Effector memory CD8-positive, alpha-beta T cell (primary cell): ENCODE results near the gene CBFB.

Experiments
- ATAC-seq: fragments of 150-1000 bp; cut with Tn5 transposase; replicated peaks from 2 replicates; pipeline ENCODE4 v1.10.0; 2021; ENCODE audit warnings: mild to moderate bottlenecking, moderate library complexity
- DNase-seq, 3 experiments: peaks; one replicate each; pipeline ENCODE4 v3.0.0; 2021
- H3K27ac Mint-ChIP-seq, 2 donors: one replicate each; pipeline ENCODE4 v1.8.0; 2022; ENCODE audit warnings: mild to moderate bottlenecking in 2 of 2, mixed read lengths in 2 of 2, moderate library complexity in 2 of 2
- H3K27me3 Mint-ChIP-seq, 2 donors: one replicate each; pipeline ENCODE4 v1.8.0; 2022; ENCODE audit warnings: mixed read lengths in 2 of 2
- H3K36me3 Mint-ChIP-seq: one replicate; pipeline ENCODE4 v1.8.0; 2022; ENCODE audit warnings: mild to moderate bottlenecking, moderate library complexity, mixed read lengths; ENCODE audit not compliant: insufficient read depth
- H3K4me1 Mint-ChIP-seq, 2 donors: one replicate each; pipeline ENCODE4 v1.8.0; 2022; ENCODE audit warnings: low read depth in 2 of 2, mixed read lengths in 2 of 2
- H3K4me3 Mint-ChIP-seq, 2 donors: one replicate each; pipeline ENCODE4 v1.8.0; 2022; ENCODE audit warnings: mild to moderate bottlenecking in 2 of 2, mixed read lengths in 2 of 2, moderate library complexity in 2 of 2
- H3K9me3 Mint-ChIP-seq, 2 donors: one replicate each; pipeline ENCODE4 v1.8.0; 2022; ENCODE audit warnings: mixed read lengths in 2 of 2

The CBFB gene

GRCh38 chr16:67009158-67009557 is 19.8 kb upstream of the CBFB start:
- Mint-ChIP-seq H3K4me1 (peaks cover 0 to 2% of the 10 kb centered on the region in 2 donors), H3K9me3 (no peaks in the 10 kb centered on the region), H3K27me3 (peaks cover 0 to 9% of the 10 kb centered on the region in 2 donors), H3K4me3 (no peak overlapping the region), H3K27ac (no peak overlapping the region), H3K36me3 (peaks cover 8% of the 10 kb centered on the region)
- no peak for DNase-seq
- no peak for ATAC-seq

GRCh38 chr16:67011274-67011673 is 17.7 kb upstream of the CBFB start:
- no peaks in the 10 kb centered on the region for H3K9me3 Mint-ChIP-seq
- H3K27me3 Mint-ChIP-seq, result peaks cover 0 to 9% of the 10 kb centered on the region in 2 donors
- H3K27ac Mint-ChIP-seq, result peak overlapping the region in 1 of 2 donors; percentile 5
- ATAC-seq (no peak), DNase-seq (no peak)
- H3K4me3 Mint-ChIP-seq, result no peak overlapping the region
- H3K36me3 Mint-ChIP-seq, result peaks cover 8% of the 10 kb centered on the region
- H3K4me1 Mint-ChIP-seq, result peaks cover 0 to 6% of the 10 kb centered on the region in 2 donors

DNA sequence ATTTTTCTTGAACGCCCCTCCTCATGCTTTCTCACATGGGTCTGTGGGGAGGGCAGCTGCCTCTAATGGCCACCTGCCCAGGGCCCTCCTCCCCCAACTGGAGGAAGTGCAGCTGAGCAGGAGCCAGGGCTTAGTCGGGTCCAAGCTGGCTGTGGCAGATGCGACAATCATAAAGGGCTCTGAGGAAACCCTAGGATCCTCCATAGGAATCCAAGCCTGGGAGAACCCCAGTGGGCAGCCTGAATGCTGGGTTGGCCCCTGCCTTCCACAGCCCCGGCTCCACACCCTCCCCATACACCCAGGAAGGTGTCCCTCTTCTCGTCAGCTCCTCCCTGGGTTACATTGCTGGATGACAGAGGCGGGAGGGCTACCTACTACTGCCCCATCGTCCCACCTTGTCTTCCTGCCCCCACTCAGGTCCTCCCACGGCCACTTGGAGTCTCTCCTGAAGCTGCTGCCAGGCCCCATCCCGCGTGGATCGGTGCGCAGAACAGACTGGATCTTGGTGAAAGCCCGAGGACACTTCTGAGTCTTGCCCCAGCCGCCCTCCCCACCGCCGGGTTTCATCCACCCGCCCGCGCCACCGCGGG is 15.6 kb upstream of the CBFB start:
- Mint-ChIP-seq H3K9me3 (no peaks in the 10 kb centered on the region), H3K27ac (no peak overlapping the region), H3K36me3 (peaks cover 5% of the 10 kb centered on the region), H3K4me3 (peak overlapping the region; percentile 49 to 76), H3K27me3 (no peaks in the 10 kb centered on the region), H3K4me1 (peaks cover 0 to 6% of the 10 kb centered on the region in 2 donors)
- DNase-seq (no peak), ATAC-seq (no peak)

- Mint-ChIP-seq H3K36me3 (peaks cover 5% of the 10 kb centered on the region), H3K27ac (no peak overlapping the region), H3K4me3 (peak overlapping the region; percentile 76), H3K4me1 (peaks cover 0 to 6% of the 10 kb centered on the region in 2 donors), H3K27me3 (no peaks in the 10 kb centered on the region), H3K9me3 (no peaks in the 10 kb centered on the region)
- ATAC-seq (peak; percentile 61), DNase-seq (peak; percentile 50 to 56 (median 56))
Measured at GRCh38 chr16:67013823-67014633, 14.9 kb upstream of the CBFB start.

DNA sequence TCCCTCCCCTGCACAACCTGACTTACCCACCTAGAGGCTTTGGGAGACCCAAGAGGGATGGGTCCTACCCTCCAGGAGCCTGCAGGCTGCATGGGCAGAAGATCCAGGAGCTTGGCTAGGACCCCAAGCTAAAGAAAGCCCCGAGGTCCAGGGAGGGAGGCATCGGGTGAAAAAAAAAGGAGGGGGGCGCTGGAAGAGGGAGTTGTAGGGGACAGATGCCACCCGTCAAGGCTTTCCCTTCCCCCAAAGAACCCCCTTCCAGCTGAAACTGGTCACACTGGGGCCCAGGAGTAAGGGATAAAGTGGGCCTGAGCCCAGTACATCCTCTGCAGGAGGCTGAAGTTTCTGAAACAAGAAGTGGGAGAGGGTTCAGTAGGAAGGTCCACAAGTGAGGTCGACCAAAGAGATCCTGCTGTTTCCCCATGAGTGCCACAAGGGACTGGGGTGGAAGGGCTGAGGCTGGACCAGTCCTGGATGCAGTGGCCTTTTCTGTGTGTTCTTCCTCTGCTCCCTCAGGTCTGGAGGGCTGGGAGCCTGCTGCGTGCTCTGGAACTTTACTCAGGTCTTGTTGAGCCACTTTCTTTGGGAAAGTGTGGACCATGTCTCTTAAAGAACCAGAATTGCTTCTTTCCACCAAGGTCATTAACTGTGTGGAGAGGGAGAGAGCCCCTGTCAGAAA is 14.2 kb upstream of the CBFB start:
- Mint-ChIP-seq H3K36me3 (peaks cover 3% of the 10 kb centered on the region), H3K4me1 (peaks cover 0 to 6% of the 10 kb centered on the region in 2 donors), H3K27ac (no peak overlapping the region), H3K4me3 (peak overlapping the region; percentile 76), H3K9me3 (no peaks in the 10 kb centered on the region), H3K27me3 (no peaks in the 10 kb centered on the region)
- DNase-seq, result no peak
- ATAC-seq, result no peak

- peaks cover 0 to 6% of the 10 kb centered on the region in 2 donors for H3K4me1 Mint-ChIP-seq
- H3K9me3 Mint-ChIP-seq, result no peaks in the 10 kb centered on the region
- H3K27me3 Mint-ChIP-seq, result no peaks in the 10 kb centered on the region
- DNase-seq (no peak), ATAC-seq (no peak)
- H3K27ac Mint-ChIP-seq, result no peak overlapping the region
- peaks cover 3% of the 10 kb centered on the region for H3K36me3 Mint-ChIP-seq
- H3K4me3 Mint-ChIP-seq, result no peak overlapping the region
Measured at GRCh38 chr16:67015313-67015731, 13.6 kb upstream of the CBFB start.

DNA sequence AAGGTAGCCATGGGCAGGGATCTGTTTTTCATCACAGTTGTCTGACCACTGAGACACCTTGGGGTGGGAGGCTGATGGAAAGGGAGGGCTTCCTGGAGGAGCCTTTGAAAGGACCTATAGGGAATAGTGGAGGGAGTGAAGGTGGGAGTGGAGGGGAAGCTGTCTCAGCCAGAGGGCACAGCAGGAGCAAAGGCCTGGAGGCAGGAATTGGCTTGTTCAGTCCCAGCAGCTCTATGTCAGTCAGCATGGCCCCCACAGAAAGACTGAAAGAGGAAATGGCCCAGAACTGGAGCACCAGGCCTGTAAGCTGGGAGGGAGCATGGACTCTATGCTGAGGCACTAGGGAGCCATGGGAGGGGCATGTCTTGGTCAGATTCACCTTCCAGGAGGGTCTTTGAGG is 12.8 kb upstream of the CBFB start:
- Mint-ChIP-seq H3K4me3 (no peak overlapping the region), H3K4me1 (peaks cover 0 to 6% of the 10 kb centered on the region in 2 donors), H3K27me3 (no peaks in the 10 kb centered on the region), H3K36me3 (peaks cover 3% of the 10 kb centered on the region), H3K9me3 (no peaks in the 10 kb centered on the region), H3K27ac (peak overlapping the region in 1 of 2 donors; percentile 65)
- no peak for DNase-seq
- no peak for ATAC-seq

- H3K9me3 Mint-ChIP-seq, result no peaks in the 10 kb centered on the region
- peaks cover 0 to 6% of the 10 kb centered on the region in 2 donors for H3K4me1 Mint-ChIP-seq
- ATAC-seq, result no peak
- H3K4me3 Mint-ChIP-seq, result no peak overlapping the region
- H3K36me3 Mint-ChIP-seq, result peaks cover 3% of the 10 kb centered on the region
- DNase-seq, result no peak
- peak overlapping the region in 1 of 2 donors; percentile 65 for H3K27ac Mint-ChIP-seq
- H3K27me3 Mint-ChIP-seq, result no peaks in the 10 kb centered on the region
Measured at GRCh38 chr16:67016681-67017420, 12.1 kb upstream of the CBFB start.

DNA sequence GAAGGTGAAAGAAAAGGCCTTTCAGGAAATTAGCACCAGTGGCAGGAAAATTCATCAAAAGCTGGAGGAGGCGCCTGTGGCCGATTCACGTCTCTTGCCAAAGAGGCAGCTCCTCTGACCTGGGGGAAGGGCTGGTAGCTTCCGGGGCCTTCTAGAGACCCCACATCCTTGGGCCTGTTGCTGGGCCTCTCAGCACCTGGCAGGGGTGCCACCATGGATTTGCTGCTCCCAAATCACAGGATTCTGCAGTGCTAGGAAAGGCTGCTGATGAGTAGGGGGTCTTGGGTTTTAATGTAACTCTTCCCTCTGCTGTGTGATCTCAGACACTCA is 11.6 kb upstream of the CBFB start:
- Mint-ChIP-seq H3K27me3 (no peaks in the 10 kb centered on the region), H3K4me3 (no peak overlapping the region), H3K9me3 (no peaks in the 10 kb centered on the region), H3K4me1 (peaks cover 0 to 6% of the 10 kb centered on the region in 2 donors), H3K27ac (no peak overlapping the region), H3K36me3 (peaks cover 3% of the 10 kb centered on the region)
- ATAC-seq (no peak), DNase-seq (no peak)

- ATAC-seq, result peak; percentile 82
- no peaks in the 10 kb centered on the region for H3K9me3 Mint-ChIP-seq
- no peak overlapping the region for H3K27ac Mint-ChIP-seq
- H3K36me3 Mint-ChIP-seq, result peaks cover 3% of the 10 kb centered on the region
- no peak overlapping the region for H3K4me3 Mint-ChIP-seq
- peak; percentile 72 to 81 (median 77) for DNase-seq
- peaks cover 0 to 6% of the 10 kb centered on the region in 2 donors for H3K4me1 Mint-ChIP-seq
- no peaks in the 10 kb centered on the region for H3K27me3 Mint-ChIP-seq
Measured at GRCh38 chr16:67017810-67018488, 11.0 kb upstream of the CBFB start.

GRCh38 chr16:67019171-67019570 is 9.8 kb upstream of the CBFB start:
- Mint-ChIP-seq H3K36me3 (no peaks in the 10 kb centered on the region), H3K9me3 (no peaks in the 10 kb centered on the region), H3K27ac (no peak overlapping the region), H3K4me3 (no peak overlapping the region), H3K4me1 (peaks cover 0 to 4% of the 10 kb centered on the region in 2 donors), H3K27me3 (no peaks in the 10 kb centered on the region)
- no peak for ATAC-seq
- no peak for DNase-seq

- Mint-ChIP-seq H3K27ac (no peak overlapping the region), H3K9me3 (no peaks in the 10 kb centered on the region), H3K4me3 (no peak overlapping the region), H3K4me1 (no peaks in the 10 kb centered on the region), H3K27me3 (no peaks in the 10 kb centered on the region), H3K36me3 (no peaks in the 10 kb centered on the region)
- ATAC-seq, result no peak
- DNase-seq, result no peak
Measured at GRCh38 chr16:67021321-67021720, 7.6 kb upstream of the CBFB start.
